Panc1 (cell line): Measurements from ENCODE around the gene ACTR1B. TPM values are rescaled to one million over a fixed set of nuclear protein-coding genes. Genes with fewer than 3 reads are reported as not detected.

Source experiments
- ATAC-seq: fragments of 200-7000 bp; cut with Tn5 transposase; 2 replicates; pipeline ENCODE4 v1.9.1; 2020; ENCODE audit warnings: mild to moderate bottlenecking, moderate library complexity
- BruUV-seq: library from RNA; stranded (reverse); fragments of 400-500 nt; replicated peaks from 2 replicates; lab custom pipeline; 2021; lab: Mats Ljungman, UMichigan
- CTCF ChIA-PET: fragments of 300-600 bp; sonication (Branson Sonifier 250); formaldehyde crosslinking; loops from one replicate; lab custom pipeline; 2022; ENCODE audit warnings: antibody characterized with exemption; lab: Charles Lee
- POLR2A ChIA-PET: fragments of 300-600 bp; sonication (Branson Sonifier 250); formaldehyde crosslinking; loops from one replicate; lab custom pipeline; 2022; ENCODE audit warnings: antibody characterized with exemption; lab: Charles Lee
- DNase-seq: peaks from one replicate; pipeline ENCODE4 v3.0.0-alpha.2; 2010; ENCODE audit warnings: low read depth, low spot score
- H3K27ac ChIP-seq: 2 replicates; pipeline ENCODE4 v1.5.1; 2011; ENCODE audit warnings: mild to moderate bottlenecking, low read length, inconsistent platforms
- H3K27me3 ChIP-seq: fragments of 200-500 bp; sonication (Bioruptor generic); 2 replicates; pipeline ENCODE4 v1.6.0; 2014; ENCODE audit warnings: low read length, inconsistent platforms; ENCODE audit not compliant: control insufficient read depth, insufficient read depth
- H3K36me3 ChIP-seq: fragments of 200-500 bp; sonication (Bioruptor generic); 2 replicates; pipeline ENCODE4 v1.5.1; 2014; ENCODE audit warnings: inconsistent platforms, mild to moderate bottlenecking, low read length, moderate library complexity; ENCODE audit not compliant: control insufficient read depth, insufficient read depth
- H3K4me1 ChIP-seq: 2 replicates; pipeline ENCODE4 v1.5.1; 2011; ENCODE audit warnings: inconsistent platforms, mild to moderate bottlenecking, low read length, moderate library complexity; ENCODE audit not compliant: control insufficient read depth, insufficient read depth
- H3K4me3 ChIP-seq, 2 experiments: 2 replicates each; pipeline ENCODE4 v1.5.1; 2011 to 2012; ENCODE audit warnings: low read depth in 2 of 2, low read length in 2 of 2, mild to moderate bottlenecking in 2 of 2, inconsistent platforms in 1 of 2, moderate library complexity in 1 of 2
- H3K9me3 ChIP-seq: fragments of 200-500 bp; sonication (Bioruptor generic); 2 replicates; pipeline ENCODE4 v1.5.1; 2014; ENCODE audit warnings: low read depth, mild to moderate bottlenecking, inconsistent platforms, low read length, moderate library complexity; ENCODE audit not compliant: control insufficient read depth, insufficient read depth
- CTCF ChIP-seq: fragments of 450-650 bp; IDR thresholded peaks from 2 replicates; pipeline ENCODE4 v1.5.1; 2017; ENCODE audit warnings: mild to moderate bottlenecking
- POLR2AphosphoS5 ChIP-seq: IDR thresholded peaks from 2 replicates; pipeline ENCODE4 v1.6.1; 2012; ENCODE audit warnings: mild to moderate bottlenecking, low read depth, low read length, moderate library complexity
- REST ChIP-seq, 2 experiments: IDR thresholded peaks; 2 replicates each; pipeline ENCODE4 v1.6.1; 2011 to 2012; ENCODE audit warnings: low read depth in 2 of 2, control low read depth in 1 of 2, low read length in 1 of 2, mild to moderate bottlenecking in 1 of 2, moderate library complexity in 1 of 2; ENCODE audit not compliant: insufficient read depth in 1 of 2
- SIN3A ChIP-seq: IDR thresholded peaks from 2 replicates; pipeline ENCODE4 v1.6.1; 2012; ENCODE audit warnings: low read depth, mild to moderate bottlenecking, low read length, moderate library complexity, borderline replicate concordance; ENCODE audit not compliant: insufficient read depth
- TCF7L2 ChIP-seq: IDR thresholded peaks from 2 replicates; pipeline ENCODE4 v1.6.1; 2011; ENCODE audit warnings: mild to moderate bottlenecking, low read depth, low read length, inconsistent platforms
- in situ Hi-C: cut with HindIII; loops from 2 replicates; pipeline ENCODE4 v1.10.0; 2016; ENCODE audit warnings: low sequenced_read_pairs, low pct_unique_long_range_greater_than_20kb
- intact Hi-C: fragments of 100-400 bp; cut with micrococcal nuclease; formaldehyde crosslinking; loops from one replicate; pipeline ENCODE4 v1.10.0; 2022; ENCODE audit not compliant: unreplicated experiment
- total RNA-seq: library from RNA; stranded (reverse); gene quantifications from one replicate; pipeline ENCODE4 v1.2.1, GENCODE V29; 2021; ENCODE audit not compliant: unreplicated experiment

ACTR1B gene
- total RNA-seq, 1 experiment from 2014 or later = 28.1 TPM

DNA sequence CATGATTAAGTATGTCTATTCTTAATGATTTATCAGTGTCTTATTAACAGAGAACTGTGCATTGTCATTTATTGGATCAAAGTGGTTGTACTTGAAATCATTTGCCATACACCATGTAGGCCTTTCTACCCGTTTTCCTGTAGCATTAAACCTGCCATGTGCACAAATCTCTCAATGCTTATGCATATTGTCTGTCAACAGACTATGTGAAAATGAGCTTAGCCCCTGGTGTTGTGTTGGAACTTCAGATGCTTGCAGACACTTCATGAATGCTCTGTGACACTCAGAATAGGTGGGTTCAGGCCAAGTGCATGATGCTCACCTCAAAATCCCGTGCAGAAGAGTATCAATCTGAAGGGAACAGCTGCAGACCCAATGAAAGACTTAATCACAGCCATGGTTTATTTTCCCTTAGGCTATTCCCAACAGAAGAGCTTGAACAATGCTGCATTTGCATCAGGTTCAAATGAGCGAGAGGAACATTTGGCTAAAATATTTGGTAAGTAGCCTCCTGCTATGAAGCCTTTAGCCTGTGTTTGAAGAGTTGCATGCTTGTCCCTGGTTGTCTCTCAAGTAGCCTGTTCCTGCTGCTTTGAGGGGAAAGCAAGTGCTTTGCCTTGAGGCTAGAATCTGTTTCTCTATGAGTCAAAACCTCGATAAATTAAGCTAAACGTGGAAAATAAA, 11.7 kb upstream of the ACTR1B start:
- H3K27ac ChIP-seq = no peak overlapping the region
- no peak for DNase-seq
- H3K36me3 ChIP-seq = no peaks in the 10 kb centered on the region
- no peaks in the 10 kb centered on the region for H3K27me3 ChIP-seq
- H3K4me1 ChIP-seq = no peaks in the 10 kb centered on the region
- no peak for ATAC-seq
- no TSS peak for BruUV-seq
- H3K4me3 ChIP-seq = no peak overlapping the region
- intact Hi-C loops = no loop called here
- in situ Hi-C loops = no loop called here
- H3K9me3 ChIP-seq = no peaks in the 10 kb centered on the region
- POLR2A ChIA-PET = no interaction called here
- CTCF ChIA-PET = interaction anchor here (0.8 kb wide), 1 partner anchor 12 kb away, joined by 3 read pairs; the partner anchor contains the start of gene ACTR1B
- no peak for TF ChIP-seq REST (IDR thresholded peaks at IDR 0.05; ENCODE audit: insufficient read depth in 1 of 2, low read depth in 2 of 2, low read length in 1 of 2)
- no peak for TF ChIP-seq SIN3A
- TF ChIP-seq TCF7L2 = no peak
- no peak for TF ChIP-seq POLR2AphosphoS5
- no peak for TF ChIP-seq CTCF

DNA sequence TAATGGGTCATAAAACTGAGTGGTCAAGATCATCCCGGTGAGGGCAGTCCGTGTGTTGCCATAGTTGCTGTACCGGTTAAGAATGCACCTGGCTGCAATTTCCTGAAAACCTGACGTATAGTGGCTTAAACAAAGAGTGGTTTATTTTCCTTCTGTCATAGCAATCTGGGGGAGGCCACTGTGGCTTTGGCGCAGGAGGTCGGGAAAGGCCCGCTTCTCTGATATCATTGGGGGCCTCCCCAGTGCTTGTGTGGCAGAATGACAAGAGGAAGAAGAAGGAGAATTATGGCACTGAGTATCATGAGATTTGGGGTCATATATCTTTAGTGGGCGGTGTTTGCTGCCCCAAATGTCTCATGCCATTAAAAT, 10.1 kb upstream of the ACTR1B start:
- ChIA-PET CTCF (no interaction called here), POLR2A (no interaction called here)
- in situ Hi-C loops = no loop called here
- DNase-seq (no peak), ATAC-seq (no peak)
- intact Hi-C loops = no loop called here
- Histone ChIP-seq H3K4me3 (no peak overlapping the region), H3K27me3 (no peaks in the 10 kb centered on the region), H3K4me1 (no peaks in the 10 kb centered on the region), H3K9me3 (no peaks in the 10 kb centered on the region), H3K36me3 (no peaks in the 10 kb centered on the region), H3K27ac (no peak overlapping the region)
- no TSS peak for BruUV-seq
- no peak for TF ChIP-seq SIN3A
- TF ChIP-seq POLR2AphosphoS5 = no peak
- TF ChIP-seq CTCF = no peak
- TF ChIP-seq REST (IDR thresholded peaks at IDR 0.05; ENCODE audit: insufficient read depth in 1 of 2, low read depth in 2 of 2, low read length in 1 of 2) = no peak
- TF ChIP-seq TCF7L2 = no peak
